B cell (primary cell): ENCODE results near the gene HOXA4.

Experiments used
- EZH2 ChIP-seq: IDR thresholded peaks from 2 replicates; pipeline ENCODE4 v1.6.1; 2012; ENCODE audit warnings: borderline replicate concordance, low read depth, mild to moderate bottlenecking, moderate library complexity, low read length; ENCODE audit not compliant: insufficient read depth, poor library complexity, severe bottlenecking
- TF ChIP-seq, protein P1 (sequence below): fragments of 200-600 bp; IDR thresholded peaks from one replicate; pipeline ENCODE4 v1.8.0; 2022; ENCODE audit warnings: antibody characterized with exemption, mild to moderate bottlenecking

DNA sequence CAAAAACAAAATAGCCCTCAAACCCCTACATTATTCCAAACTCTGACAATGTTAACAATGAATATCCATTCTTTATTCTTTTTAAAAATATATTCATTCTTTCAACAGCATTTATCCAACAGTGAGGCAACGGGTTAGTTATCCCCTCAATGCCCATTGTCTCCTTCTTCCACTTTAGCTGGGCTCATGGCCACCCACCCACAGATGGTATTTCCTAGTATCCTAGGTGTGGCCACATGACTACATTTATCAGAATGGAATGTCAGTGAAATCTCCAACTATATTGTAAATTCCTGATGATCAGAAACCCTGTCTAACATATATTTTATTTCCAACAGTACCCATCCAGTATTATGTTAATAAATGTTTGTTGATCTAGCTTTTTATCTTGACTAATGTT, 48.4 kb downstream of the HOXA4 start:
- TF ChIP-seq, protein P1, sequence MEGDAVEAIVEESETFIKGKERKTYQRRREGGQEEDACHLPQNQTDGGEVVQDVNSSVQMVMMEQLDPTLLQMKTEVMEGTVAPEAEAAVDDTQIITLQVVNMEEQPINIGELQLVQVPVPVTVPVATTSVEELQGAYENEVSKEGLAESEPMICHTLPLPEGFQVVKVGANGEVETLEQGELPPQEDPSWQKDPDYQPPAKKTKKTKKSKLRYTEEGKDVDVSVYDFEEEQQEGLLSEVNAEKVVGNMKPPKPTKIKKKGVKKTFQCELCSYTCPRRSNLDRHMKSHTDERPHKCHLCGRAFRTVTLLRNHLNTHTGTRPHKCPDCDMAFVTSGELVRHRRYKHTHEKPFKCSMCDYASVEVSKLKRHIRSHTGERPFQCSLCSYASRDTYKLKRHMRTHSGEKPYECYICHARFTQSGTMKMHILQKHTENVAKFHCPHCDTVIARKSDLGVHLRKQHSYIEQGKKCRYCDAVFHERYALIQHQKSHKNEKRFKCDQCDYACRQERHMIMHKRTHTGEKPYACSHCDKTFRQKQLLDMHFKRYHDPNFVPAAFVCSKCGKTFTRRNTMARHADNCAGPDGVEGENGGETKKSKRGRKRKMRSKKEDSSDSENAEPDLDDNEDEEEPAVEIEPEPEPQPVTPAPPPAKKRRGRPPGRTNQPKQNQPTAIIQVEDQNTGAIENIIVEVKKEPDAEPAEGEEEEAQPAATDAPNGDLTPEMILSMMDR, result no peak
- no peak for TF ChIP-seq EZH2
